H9 (cell line): ENCODE results near the gene ZBTB48. TPM values are rescaled to one million over a fixed set of nuclear protein-coding genes. Genes with fewer than 3 reads are reported as not detected.

Experiments
- DNase-seq: peaks from one replicate; pipeline ENCODE4 v3.0.0-alpha.2; 2017
- H2AFZ ChIP-seq: one replicate; pipeline ENCODE4 v1.6.1; 2013; ENCODE audit warnings: mild to moderate bottlenecking, low read length, control low read depth, moderate library complexity
- H2AK5ac ChIP-seq: 2 replicates; pipeline ENCODE4 v1.6.1; 2013; ENCODE audit warnings: low read length, control low read depth, mixed read lengths; ENCODE audit not compliant: insufficient read length
- H2BK120ac ChIP-seq: one replicate; pipeline ENCODE4 v1.6.1; 2013; ENCODE audit warnings: low read depth, mild to moderate bottlenecking, low read length, control low read depth, inconsistent platforms; ENCODE audit not compliant: poor library complexity, severe bottlenecking
- H2BK12ac ChIP-seq: 2 replicates; pipeline ENCODE4 v1.6.1; 2013; ENCODE audit warnings: low read length, control low read depth, mixed read lengths, low read depth; ENCODE audit not compliant: insufficient read length
- H2BK15ac ChIP-seq: 2 replicates; pipeline ENCODE4 v1.6.1; 2013; ENCODE audit warnings: low read depth, low read length, control low read depth
- H2BK20ac ChIP-seq: one replicate; pipeline ENCODE4 v1.6.1; 2013; ENCODE audit warnings: low read depth, mild to moderate bottlenecking, low read length, control low read depth, inconsistent platforms; ENCODE audit not compliant: poor library complexity, severe bottlenecking
- H2BK5ac ChIP-seq: 2 replicates; pipeline ENCODE4 v1.6.1; 2013; ENCODE audit warnings: low read length, control low read depth, mixed read lengths; ENCODE audit not compliant: insufficient read length
- H3K14ac ChIP-seq: 2 replicates; pipeline ENCODE4 v1.6.1; 2013; ENCODE audit warnings: low read length, control low read depth; ENCODE audit not compliant: insufficient read depth
- H3K18ac ChIP-seq: 2 replicates; pipeline ENCODE4 v1.6.1; 2013; ENCODE audit warnings: low read depth, mild to moderate bottlenecking, mixed read lengths, low read length, control low read depth; ENCODE audit not compliant: insufficient read length
- H3K23ac ChIP-seq: 2 replicates; pipeline ENCODE4 v1.6.1; 2013; ENCODE audit warnings: low read length, control low read depth, mixed read lengths, low read depth; ENCODE audit not compliant: insufficient read length
- H3K23me2 ChIP-seq: 2 replicates; pipeline ENCODE4 v1.6.1; 2013; ENCODE audit warnings: low read depth, mild to moderate bottlenecking, mixed read lengths, low read length, control low read depth; ENCODE audit not compliant: insufficient read length, poor library complexity, severe bottlenecking
- H3K27ac ChIP-seq: 2 replicates; pipeline ENCODE4 v1.5.1; 2013; ENCODE audit warnings: low read length, control low read depth, mixed read lengths, low read depth; ENCODE audit not compliant: insufficient read length
- H3K27me3 ChIP-seq: 2 replicates; pipeline ENCODE4 v1.6.1; 2013; ENCODE audit warnings: low read length, control low read depth, inconsistent platforms; ENCODE audit not compliant: insufficient read depth
- H3K4ac ChIP-seq: 2 replicates; pipeline ENCODE4 v1.6.1; 2013; ENCODE audit warnings: low read depth, mild to moderate bottlenecking, control low read depth, inconsistent platforms, low read length, moderate library complexity
- H3K4me1 ChIP-seq: 2 replicates; pipeline ENCODE4 v1.6.1; 2013; ENCODE audit warnings: low read length, control low read depth, inconsistent platforms; ENCODE audit not compliant: insufficient read depth
- H3K4me2 ChIP-seq: 2 replicates; pipeline ENCODE4 v1.6.1; 2013; ENCODE audit warnings: low read length, control low read depth, mixed read lengths; ENCODE audit not compliant: insufficient read length, insufficient read depth
- H3K56ac ChIP-seq: 2 replicates; pipeline ENCODE4 v1.6.1; 2013; ENCODE audit warnings: low read depth, mild to moderate bottlenecking, mixed read lengths, low read length, control low read depth; ENCODE audit not compliant: insufficient read length
- H3K79me1 ChIP-seq: 2 replicates; pipeline ENCODE4 v1.6.1; 2013; ENCODE audit warnings: low read depth, mild to moderate bottlenecking, moderate library complexity, low read length, control low read depth, inconsistent platforms; ENCODE audit not compliant: insufficient read depth, poor library complexity, severe bottlenecking
- H3K79me2 ChIP-seq: 2 replicates; pipeline ENCODE4 v1.6.1; 2013; ENCODE audit warnings: low read length, control low read depth, inconsistent platforms; ENCODE audit not compliant: insufficient read depth
- H3K9ac ChIP-seq: 2 replicates; pipeline ENCODE4 v1.6.1; 2013; ENCODE audit warnings: low read length, control low read depth, mixed read lengths; ENCODE audit not compliant: insufficient read length; ENCODE audit errors: extremely low read depth
- H3K9me3 ChIP-seq: one replicate; pipeline ENCODE4 v1.6.1; 2013; ENCODE audit warnings: low read depth, low read length, inconsistent platforms; ENCODE audit not compliant: control insufficient read depth
- H3T11ph ChIP-seq: one replicate; pipeline ENCODE4 v1.6.1; 2013; ENCODE audit warnings: mild to moderate bottlenecking, low read length, control low read depth, inconsistent platforms
- H4K20me1 ChIP-seq: one replicate; pipeline ENCODE4 v1.6.1; 2013; ENCODE audit not compliant: control insufficient read depth, insufficient read length, insufficient read depth
- H4K5ac ChIP-seq: 2 replicates; pipeline ENCODE4 v1.6.1; 2013; ENCODE audit warnings: low read depth, mild to moderate bottlenecking, mixed read lengths, low read length, control low read depth; ENCODE audit not compliant: insufficient read length
- H4K8ac ChIP-seq: replicated peaks from 2 replicates; pipeline ENCODE4 v1.6.1; 2013; ENCODE audit warnings: low read length, control low read depth, mixed read lengths, low read depth; ENCODE audit not compliant: insufficient read length
- H4K91ac ChIP-seq: 2 replicates; pipeline ENCODE4 v1.6.1; 2013; ENCODE audit warnings: low read depth, mild to moderate bottlenecking, moderate library complexity, mixed read lengths, low read length, control low read depth; ENCODE audit not compliant: insufficient read length
- H3K27ac Mint-ChIP-seq, 3 experiments: 2 replicates in 2 of 3; 3 replicates in 1 of 3; pipeline ENCODE4 v1.8.0; 2020 to 2021; ENCODE audit warnings: mixed read lengths in 3 of 3, mild to moderate bottlenecking in 1 of 3, moderate library complexity in 1 of 3
- H3K27me3 Mint-ChIP-seq: 2 replicates; pipeline ENCODE4 v1.8.0; 2021; ENCODE audit warnings: low read depth, mild to moderate bottlenecking, moderate library complexity, mixed read lengths
- H3K36me3 Mint-ChIP-seq, 3 experiments: 2 replicates in 2 of 3; 3 replicates in 1 of 3; pipeline ENCODE4 v1.8.0; 2020 to 2021; ENCODE audit warnings: low read depth in 3 of 3, mixed read lengths in 3 of 3; ENCODE audit not compliant: insufficient read depth in 1 of 3
- H3K4me1 Mint-ChIP-seq, 2 experiments: 2 replicates each; pipeline ENCODE4 v1.8.0; 2020; ENCODE audit warnings: mixed read lengths in 2 of 2
- H3K4me3 Mint-ChIP-seq, 2 experiments: 2 replicates in 1 of 2; 3 replicates in 1 of 2; pipeline ENCODE4 v1.8.0; 2020 to 2021; ENCODE audit warnings: mild to moderate bottlenecking in 2 of 2, mixed read lengths in 2 of 2, moderate library complexity in 1 of 2
- H3K9me3 Mint-ChIP-seq, 2 experiments: 2 replicates in 1 of 2; 3 replicates in 1 of 2; pipeline ENCODE4 v1.8.0; 2020; ENCODE audit warnings: mild to moderate bottlenecking in 2 of 2, mixed read lengths in 2 of 2, moderate library complexity in 1 of 2
- WGBS: extraction: QIAGEN DNeasy Blood & Tissue Kit; methylation state at CpG from one replicate; pipeline ENCODE4 v1.1.7; 2013; ENCODE audit warnings: missing lambda C conversion rate, low lambda C conversion rate, mixed read lengths; ENCODE audit not compliant: insufficient read length; ENCODE audit errors: extremely low coverage; 5-methylcytosine and 5-hydroxymethylcytosine counted together
- total RNA-seq: library from RNA; stranded (reverse); gene quantifications from 2 replicates; pipeline ENCODE4 v1.2.1, GENCODE V29; 2021
- TF ChIP-seq, protein P1 (sequence below): fragments of 200-600 bp; sonication (generic); conservative IDR thresholded peaks from 3 replicates; pipeline ENCODE4 v1.8.0; 2021; ENCODE audit warnings: antibody characterized with exemption, mild to moderate bottlenecking

The ZBTB48 gene
- total RNA-seq, 1 experiment from 2014 or later: 33.2 TPM

DNA sequence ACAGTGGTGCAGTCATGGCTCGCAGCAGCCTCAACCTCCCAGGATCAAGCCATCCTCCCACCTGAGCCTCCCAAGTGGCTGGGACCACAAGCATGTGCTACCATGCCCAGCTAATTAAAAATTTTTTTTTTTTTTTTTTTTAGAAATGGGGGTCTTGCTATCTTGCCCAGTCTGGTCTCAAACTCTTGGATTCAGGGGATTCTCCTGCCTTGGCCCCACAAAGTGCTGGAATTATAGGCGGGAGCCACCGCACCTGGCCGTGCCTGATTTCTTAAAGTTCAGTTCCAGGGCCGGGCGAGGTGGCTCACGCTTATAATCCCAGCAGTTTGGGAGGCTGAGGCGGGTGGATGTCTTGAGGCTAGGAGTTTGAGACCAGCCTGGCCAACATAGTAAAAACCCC lies 51.3 kb downstream of the ZBTB48 start:
- Histone ChIP-seq H3K14ac (no peak overlapping the region), H4K5ac (no peak overlapping the region), H3K18ac (no peak overlapping the region), H3K23ac (no peak overlapping the region), H3K56ac (no peak overlapping the region), H3T11ph (no peak overlapping the region), H4K91ac (no peak overlapping the region), H2AK5ac (no peak overlapping the region), H2AFZ (no peak overlapping the region), H3K23me2 (no peaks in the 10 kb centered on the region), H2BK12ac (no peak overlapping the region), H2BK120ac (no peak overlapping the region), H3K4me2 (no peak overlapping the region), H2BK15ac (no peak overlapping the region), H4K20me1 (no peaks in the 10 kb centered on the region), H3K27me3 (no peaks in the 10 kb centered on the region), H3K4ac (no peak overlapping the region), H3K27ac (no peak overlapping the region), H3K9ac (no peak overlapping the region), H3K9me3 (no peaks in the 10 kb centered on the region), H2BK5ac (no peak overlapping the region), H4K8ac (no peak overlapping the region), H2BK20ac (no peak overlapping the region), H3K79me1 (no peaks in the 10 kb centered on the region), H3K4me1 (no peaks in the 10 kb centered on the region), H3K79me2 (0 out of 2 replicates have a peak, but pooled peaks cover 2% of the 10 kb centered on the region)
- TF ChIP-seq, protein P1, sequence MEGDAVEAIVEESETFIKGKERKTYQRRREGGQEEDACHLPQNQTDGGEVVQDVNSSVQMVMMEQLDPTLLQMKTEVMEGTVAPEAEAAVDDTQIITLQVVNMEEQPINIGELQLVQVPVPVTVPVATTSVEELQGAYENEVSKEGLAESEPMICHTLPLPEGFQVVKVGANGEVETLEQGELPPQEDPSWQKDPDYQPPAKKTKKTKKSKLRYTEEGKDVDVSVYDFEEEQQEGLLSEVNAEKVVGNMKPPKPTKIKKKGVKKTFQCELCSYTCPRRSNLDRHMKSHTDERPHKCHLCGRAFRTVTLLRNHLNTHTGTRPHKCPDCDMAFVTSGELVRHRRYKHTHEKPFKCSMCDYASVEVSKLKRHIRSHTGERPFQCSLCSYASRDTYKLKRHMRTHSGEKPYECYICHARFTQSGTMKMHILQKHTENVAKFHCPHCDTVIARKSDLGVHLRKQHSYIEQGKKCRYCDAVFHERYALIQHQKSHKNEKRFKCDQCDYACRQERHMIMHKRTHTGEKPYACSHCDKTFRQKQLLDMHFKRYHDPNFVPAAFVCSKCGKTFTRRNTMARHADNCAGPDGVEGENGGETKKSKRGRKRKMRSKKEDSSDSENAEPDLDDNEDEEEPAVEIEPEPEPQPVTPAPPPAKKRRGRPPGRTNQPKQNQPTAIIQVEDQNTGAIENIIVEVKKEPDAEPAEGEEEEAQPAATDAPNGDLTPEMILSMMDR: no peak
- Mint-ChIP-seq H3K27me3 (no peaks in the 10 kb centered on the region), H3K9me3 (no peaks in the 10 kb centered on the region), H3K4me1 (peaks cover 0 to 5% of the 10 kb centered on the region in 2 experiments; a peak in 2 of 4 replicates), H3K36me3 (peaks cover 19 to 79% (median 64%) of the 10 kb centered on the region in 3 experiments), H3K27ac (no peak overlapping the region), H3K4me3 (no peak overlapping the region)
- WGBS: no CpG with 5 or more reads among the region's 8 CpGs
- DNase-seq: no peak
